ENCODE results near the gene GPR156. TPM values are rescaled to one million over a fixed set of nuclear protein-coding genes. Genes with fewer than 3 reads are reported as not detected.

The GPR156 gene
- total RNA-seq, 1 experiment from 2014 or later: 0.24 TPM

DNA sequence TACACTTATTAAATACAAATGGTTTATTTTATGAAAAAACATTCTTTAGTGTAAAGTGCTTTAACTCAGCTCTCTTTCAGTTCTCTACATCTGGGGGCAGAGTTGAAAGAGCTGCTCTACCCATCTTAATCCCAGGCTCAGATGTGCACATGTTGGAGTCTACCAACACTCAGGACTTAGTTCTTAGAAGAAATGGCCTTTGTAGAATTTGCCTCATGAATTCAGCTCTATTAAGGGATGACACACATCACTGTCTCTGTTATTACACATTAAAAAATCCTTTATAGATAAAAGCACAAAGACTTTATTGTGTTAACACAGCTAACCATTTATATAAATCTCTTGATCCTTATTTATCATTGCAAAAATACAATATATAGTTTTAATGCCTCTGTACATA is 159.0 kb downstream of the GPR156 start:
- DNase-seq (ENCODE audit: low read depth): peak; percentile 17

DNA sequence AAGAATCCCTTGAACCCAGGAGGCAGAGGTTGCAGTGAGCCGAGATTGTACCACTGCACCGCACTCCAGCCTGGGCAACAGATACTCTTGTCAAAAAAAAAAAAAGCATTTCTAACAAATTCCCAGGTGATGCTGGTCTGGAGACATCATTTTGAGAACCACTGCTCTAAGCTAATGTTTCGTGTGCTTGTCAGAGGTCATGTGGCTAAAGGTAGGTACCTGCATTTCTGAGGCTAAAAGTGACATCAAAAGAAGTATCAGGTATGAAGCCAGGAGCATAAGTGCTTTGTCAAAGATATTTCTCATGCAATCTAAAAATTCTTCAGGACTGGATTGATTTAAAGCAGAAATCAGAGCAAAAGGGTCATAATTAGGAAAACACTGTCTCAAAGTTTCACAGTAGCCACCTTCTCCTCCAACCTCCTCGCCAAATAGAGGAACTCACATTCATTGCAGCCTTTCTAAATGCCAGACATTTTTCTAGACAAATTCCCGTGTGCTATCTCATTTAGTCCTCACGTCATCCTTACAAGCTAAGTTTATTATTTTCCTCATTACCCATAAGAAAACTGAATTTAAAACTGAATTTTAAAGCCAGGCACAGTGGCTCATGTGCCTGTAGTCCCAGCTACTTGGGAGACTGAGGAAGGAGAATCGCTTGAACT is 165.0 kb downstream of the GPR156 start:
- no peak for DNase-seq (ENCODE audit: low read depth)

Other genes starting within 250 kb of the GPR156 start
- gene GSK3B, start 190.8 kb downstream of the GPR156 start, total RNA-seq (2014; rRNA removed; shearing (Covaris generic)): 43.8 and 55.5 TPM in 2 replicates
- gene LRRC58, start 64.1 kb upstream of the GPR156 start, total RNA-seq (2014; rRNA removed; shearing (Covaris generic)): 50.5 and 58.9 TPM in 2 replicates
- 328 and 354 TPM in 2 replicates for gene FSTL1, start 165.8 kb upstream of the GPR156 start, total RNA-seq (2014; rRNA removed; shearing (Covaris generic))